NCI-H2029 (cell line): Measurements from ENCODE around the gene NXPH2.

Experiments used
- DNase-seq: peaks from one replicate; lab custom pipeline; 2025; lab: John Stamatoyannopoulos, UW

Gene NXPH2

GRCh38 chr2:138779781-138780445 lies at the start of gene NXPH2:
NXPH2 (minus strand) TSS chr2:138780390; CDS start chr2:138780241, 149 bp downstream.
- no peak for DNase-seq

- DNase-seq, result peak; percentile 24
Measured at GRCh38 chr2:138829326-138829919, 49.2 kb upstream of the NXPH2 start.

DNA sequence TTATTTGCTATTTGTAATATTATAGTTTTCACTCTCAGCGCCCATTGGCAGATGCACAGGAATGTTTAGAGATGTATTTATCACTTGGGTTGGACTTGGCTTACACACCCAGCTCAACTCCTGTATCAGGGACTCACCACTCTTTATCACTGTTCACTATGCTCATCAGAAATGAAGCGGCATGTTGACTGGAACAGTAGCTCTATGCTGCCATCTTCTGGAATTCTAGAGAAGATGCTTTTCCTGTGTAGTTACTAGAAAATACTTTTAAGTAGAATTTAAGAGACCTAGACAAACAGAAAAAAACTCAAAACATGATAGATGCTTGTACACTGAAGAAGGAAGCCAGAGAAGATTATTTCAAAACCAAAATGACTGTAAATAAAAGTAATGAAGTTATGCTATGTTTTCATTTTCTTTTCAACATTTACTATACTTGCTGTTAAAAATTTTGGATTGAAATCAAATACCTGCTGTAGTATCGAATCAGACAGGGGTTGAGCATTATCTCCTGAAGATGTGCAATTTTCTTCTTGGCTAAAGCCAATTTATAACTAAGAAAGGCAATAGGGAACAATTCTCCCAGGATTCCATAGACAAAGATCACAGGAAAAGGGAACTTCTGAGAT lies 47.4 kb upstream of the NXPH2 start:
- DNase-seq, result peak; percentile 3

GRCh38 chr2:138823666-138824065 lies 43.5 kb upstream of the NXPH2 start:
- DNase-seq, result no peak

DNA sequence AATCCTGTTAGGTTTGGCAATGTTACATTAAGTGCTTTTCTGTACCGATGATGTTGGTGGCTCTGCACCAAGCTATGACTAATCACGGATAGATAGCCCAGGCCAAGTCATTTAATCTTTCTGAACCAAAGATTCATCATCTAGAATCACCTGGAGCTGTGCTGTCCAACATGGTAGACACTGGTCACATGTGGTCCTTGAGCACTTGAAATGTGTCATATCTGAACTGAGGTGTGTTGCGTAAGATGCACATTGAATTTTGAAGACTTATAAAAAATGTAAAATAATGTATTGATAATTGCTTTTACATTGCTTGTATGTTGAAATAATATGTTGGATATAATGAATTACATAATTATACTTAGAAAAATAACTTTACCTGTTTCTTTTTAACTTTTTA lies 39.8 kb upstream of the NXPH2 start:
- DNase-seq, result no peak

- no peak for DNase-seq
Measured at GRCh38 chr2:138818556-138818955, 38.4 kb upstream of the NXPH2 start.

- DNase-seq, result peak; percentile 29
Measured at GRCh38 chr2:138814123-138814898, 34.1 kb upstream of the NXPH2 start.

DNA sequence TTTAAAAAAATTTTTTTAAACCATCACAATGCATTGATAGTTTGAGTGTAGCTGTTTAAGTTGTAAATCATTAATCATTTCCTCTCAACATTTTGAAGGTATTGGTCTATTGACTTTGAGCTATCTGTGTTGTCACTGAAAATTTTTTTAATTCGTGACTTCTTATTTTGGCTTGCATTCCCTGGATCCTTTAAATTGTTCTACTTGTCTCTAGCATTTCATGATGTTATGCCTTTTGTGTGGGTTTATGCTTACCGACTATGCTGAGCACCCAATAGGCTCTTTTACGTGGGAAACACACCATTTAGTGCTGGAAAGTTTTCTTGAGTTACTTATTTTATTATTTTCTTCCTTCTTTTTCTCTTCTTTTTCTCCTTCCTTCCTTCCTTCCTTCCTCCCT lies 31.2 kb upstream of the NXPH2 start:
- DNase-seq, result no peak

GRCh38 chr2:138794724-138795123 lies 14.5 kb upstream of the NXPH2 start:
- DNase-seq, result no peak

- DNase-seq, result peak; percentile 21
Measured at GRCh38 chr2:138787053-138787666, 7.0 kb upstream of the NXPH2 start.

DNA sequence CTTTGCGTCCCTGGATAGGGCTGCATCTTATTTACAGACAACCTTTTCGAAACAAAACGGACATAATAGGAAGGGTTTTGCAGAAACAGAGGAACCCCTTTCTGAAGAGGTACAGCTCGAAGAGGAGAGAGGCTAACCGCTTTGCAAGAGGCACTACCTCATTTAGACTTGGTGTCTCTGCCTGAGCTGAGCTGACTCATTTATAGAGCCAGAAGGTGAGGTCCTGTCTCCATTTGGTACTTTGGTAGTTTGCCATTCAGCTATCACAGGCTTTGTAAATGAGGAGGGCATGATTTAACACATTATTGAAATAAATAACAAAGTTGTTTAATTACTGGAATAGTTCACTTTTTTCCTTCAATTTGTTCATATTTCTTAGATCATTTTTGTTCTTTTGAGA lies 2.2 kb upstream of the NXPH2 start:
- DNase-seq, result no peak

GRCh38 chr2:138780908-138781307 lies 718 bp upstream of the NXPH2 start:
- DNase-seq, result no peak

DNA sequence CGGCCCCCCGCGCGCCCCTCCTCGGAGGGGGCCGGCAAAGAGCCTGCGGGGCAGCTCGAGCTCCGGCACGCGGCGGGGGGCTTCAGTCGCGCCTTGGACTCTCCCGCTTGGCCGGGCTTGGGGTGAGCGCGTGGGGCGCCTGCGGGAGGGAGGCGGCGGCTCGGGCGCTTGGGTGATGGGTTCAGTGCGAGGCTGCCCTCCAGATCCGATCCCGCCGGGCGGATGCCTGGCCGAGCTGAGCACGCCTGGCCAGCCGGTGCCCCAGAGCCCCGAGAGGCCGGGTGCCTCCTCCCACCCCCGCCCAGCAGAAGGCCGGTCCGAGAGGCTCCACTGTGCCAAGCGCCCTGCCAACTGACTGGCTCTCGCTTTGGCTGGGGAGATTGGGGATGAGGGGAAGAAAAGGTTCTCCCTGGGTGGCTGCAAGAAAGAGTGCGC lies 273 bp upstream of the NXPH2 start:
- DNase-seq, result no peak

DNA sequence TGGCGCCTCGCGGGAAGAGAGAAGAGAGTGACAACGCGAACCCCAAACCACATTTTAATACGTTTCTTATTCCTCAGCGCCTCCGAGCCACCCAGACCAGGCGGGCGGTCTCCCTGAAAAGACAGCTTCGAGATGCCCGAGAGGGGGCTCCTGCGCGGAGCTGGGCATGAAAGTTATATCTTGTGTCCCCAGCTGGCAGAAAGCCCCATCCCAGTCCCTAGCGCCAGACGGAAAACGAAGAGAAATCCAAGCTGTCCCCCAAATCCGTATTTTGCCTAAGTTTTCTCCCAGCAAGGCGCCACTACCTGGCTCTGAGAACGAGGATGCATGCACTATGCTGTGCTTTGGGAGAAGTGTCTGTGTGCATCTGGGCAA lies 797 bp downstream of the NXPH2 start:
- DNase-seq, result no peak

DNA sequence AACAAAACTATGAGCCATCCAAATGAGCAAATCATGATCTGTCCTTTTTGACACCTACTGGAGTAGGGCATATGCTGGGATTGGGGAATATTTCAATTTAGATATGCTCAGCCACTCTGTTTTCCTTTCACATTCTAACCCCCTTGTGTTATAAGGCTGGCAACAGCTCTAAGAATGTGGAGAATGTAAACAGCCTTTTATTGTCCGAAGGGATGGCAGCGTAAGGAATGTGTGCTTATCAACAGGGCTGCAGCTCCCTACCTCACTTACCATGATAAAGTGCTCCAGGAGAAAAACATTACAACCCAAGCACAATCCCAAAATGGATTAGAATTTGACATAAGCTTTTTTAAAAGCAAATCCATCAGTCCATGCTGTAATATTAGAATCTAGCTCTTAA lies 2.2 kb downstream of the NXPH2 start:
- no peak for DNase-seq

DNA sequence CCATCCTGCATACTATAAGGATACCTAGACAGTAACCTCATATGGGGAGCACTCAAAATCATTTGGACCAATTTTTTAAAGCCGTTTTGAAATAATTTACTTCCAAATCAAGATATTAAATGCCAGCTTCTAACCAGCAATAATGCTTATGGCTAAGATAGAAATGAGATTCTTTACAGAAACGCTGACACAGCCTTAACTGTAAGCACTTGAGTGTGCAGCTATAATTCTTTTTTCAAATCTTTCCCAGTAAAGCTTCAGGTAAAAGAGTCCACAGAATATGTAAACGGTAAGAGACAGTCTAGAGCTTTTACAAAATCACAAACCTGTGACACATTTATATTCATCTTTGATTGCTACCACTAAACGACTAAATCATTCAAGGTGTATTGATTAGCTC lies 4.5 kb downstream of the NXPH2 start:
- DNase-seq, result no peak

DNA sequence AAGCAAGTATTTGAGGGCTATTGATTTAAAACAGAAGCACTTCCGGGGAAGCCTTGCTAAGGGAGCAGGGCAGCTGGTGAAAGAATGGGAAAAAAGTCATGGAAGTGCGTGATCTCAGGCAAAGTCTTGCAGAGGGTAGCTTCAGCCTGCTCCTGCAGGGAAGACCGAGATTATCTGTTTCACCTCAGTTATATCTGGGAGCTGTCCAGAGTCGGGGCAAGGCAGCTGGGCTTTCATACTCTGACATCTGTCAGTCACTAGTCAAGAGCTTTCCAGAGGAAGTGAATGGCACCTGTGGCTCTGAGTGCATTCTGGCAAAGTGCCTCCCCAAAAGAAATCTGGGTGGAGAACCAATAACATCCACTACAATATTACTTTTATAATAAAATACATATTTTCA lies 8.7 kb downstream of the NXPH2 start:
- no peak for DNase-seq

GRCh38 chr2:138767101-138767500 lies 13.1 kb downstream of the NXPH2 start:
- no peak for DNase-seq

DNA sequence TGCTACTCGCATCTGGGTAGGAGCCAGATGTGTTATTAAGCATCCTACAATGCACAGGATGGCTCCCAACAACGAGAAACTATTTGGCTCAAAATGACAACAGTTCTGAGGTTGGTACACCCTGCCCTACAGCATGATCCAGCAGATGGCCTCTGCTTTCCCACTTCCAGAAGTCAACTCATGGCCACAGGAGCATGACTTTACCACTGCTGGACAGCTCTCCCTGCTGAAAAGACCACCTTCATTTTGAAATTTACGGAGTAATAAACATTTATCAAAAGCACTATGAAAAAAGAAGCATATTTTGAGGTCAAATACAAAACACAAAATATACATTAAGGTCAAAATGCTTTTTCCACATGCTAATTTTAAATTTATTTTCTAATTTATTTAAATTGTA lies 13.7 kb downstream of the NXPH2 start:
- DNase-seq, result no peak

- DNase-seq, result no peak
Measured at GRCh38 chr2:138763971-138764370, 16.2 kb downstream of the NXPH2 start.

- DNase-seq, result no peak
Measured at GRCh38 chr2:138762533-138762932, 17.7 kb downstream of the NXPH2 start.

DNA sequence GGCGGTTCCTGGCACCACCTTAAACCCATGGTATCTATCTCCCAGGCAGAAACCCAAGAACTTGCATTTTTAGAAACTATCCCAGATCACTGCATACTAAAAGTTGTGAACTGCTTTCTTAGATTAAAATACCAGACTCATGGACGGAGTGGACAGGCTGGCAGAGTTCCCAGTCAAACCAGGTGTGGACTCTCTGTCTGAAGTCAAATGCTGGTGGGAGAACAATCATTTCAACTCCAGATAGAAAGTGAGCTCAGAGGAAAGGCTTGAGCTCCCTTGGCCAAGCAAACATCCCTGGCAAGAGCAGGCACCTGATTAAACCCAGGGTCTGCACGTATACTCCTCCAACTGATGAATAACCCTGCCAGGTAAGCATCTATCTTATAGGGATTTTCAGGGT lies 19.5 kb downstream of the NXPH2 start:
- no peak for DNase-seq
